Panc1 (cell line): ENCODE results near the gene AIG1. TPM values are rescaled to one million over a fixed set of nuclear protein-coding genes. Genes with fewer than 3 reads are reported as not detected.

ENCODE experiments used
- ATAC-seq: fragments of 200-7000 bp; cut with Tn5 transposase; 2 replicates; pipeline ENCODE4 v1.9.1; 2020; ENCODE audit warnings: mild to moderate bottlenecking, moderate library complexity
- BruUV-seq: library from RNA; stranded (reverse); fragments of 400-500 nt; replicated peaks from 2 replicates; lab custom pipeline; 2021; lab: Mats Ljungman, UMichigan
- CTCF ChIA-PET: fragments of 300-600 bp; sonication (Branson Sonifier 250); formaldehyde crosslinking; loops from one replicate; lab custom pipeline; 2022; ENCODE audit warnings: antibody characterized with exemption; lab: Charles Lee
- POLR2A ChIA-PET: fragments of 300-600 bp; sonication (Branson Sonifier 250); formaldehyde crosslinking; loops from one replicate; lab custom pipeline; 2022; ENCODE audit warnings: antibody characterized with exemption; lab: Charles Lee
- DNase-seq: peaks from one replicate; pipeline ENCODE4 v3.0.0-alpha.2; 2010; ENCODE audit warnings: low read depth, low spot score
- H3K27ac ChIP-seq: 2 replicates; pipeline ENCODE4 v1.5.1; 2011; ENCODE audit warnings: mild to moderate bottlenecking, low read length, inconsistent platforms
- H3K27me3 ChIP-seq: fragments of 200-500 bp; sonication (Bioruptor generic); 2 replicates; pipeline ENCODE4 v1.6.0; 2014; ENCODE audit warnings: low read length, inconsistent platforms; ENCODE audit not compliant: control insufficient read depth, insufficient read depth
- H3K36me3 ChIP-seq: fragments of 200-500 bp; sonication (Bioruptor generic); 2 replicates; pipeline ENCODE4 v1.5.1; 2014; ENCODE audit warnings: inconsistent platforms, mild to moderate bottlenecking, low read length, moderate library complexity; ENCODE audit not compliant: control insufficient read depth, insufficient read depth
- H3K4me1 ChIP-seq: 2 replicates; pipeline ENCODE4 v1.5.1; 2011; ENCODE audit warnings: inconsistent platforms, mild to moderate bottlenecking, low read length, moderate library complexity; ENCODE audit not compliant: control insufficient read depth, insufficient read depth
- H3K4me3 ChIP-seq, 2 experiments: 2 replicates each; pipeline ENCODE4 v1.5.1; 2011 to 2012; ENCODE audit warnings: low read depth in 2 of 2, low read length in 2 of 2, mild to moderate bottlenecking in 2 of 2, inconsistent platforms in 1 of 2, moderate library complexity in 1 of 2
- H3K9me3 ChIP-seq: fragments of 200-500 bp; sonication (Bioruptor generic); 2 replicates; pipeline ENCODE4 v1.5.1; 2014; ENCODE audit warnings: low read depth, mild to moderate bottlenecking, inconsistent platforms, low read length, moderate library complexity; ENCODE audit not compliant: control insufficient read depth, insufficient read depth
- CTCF ChIP-seq: fragments of 450-650 bp; IDR thresholded peaks from 2 replicates; pipeline ENCODE4 v1.5.1; 2017; ENCODE audit warnings: mild to moderate bottlenecking
- POLR2AphosphoS5 ChIP-seq: IDR thresholded peaks from 2 replicates; pipeline ENCODE4 v1.6.1; 2012; ENCODE audit warnings: mild to moderate bottlenecking, low read depth, low read length, moderate library complexity
- REST ChIP-seq, 2 experiments: IDR thresholded peaks; 2 replicates each; pipeline ENCODE4 v1.6.1; 2011 to 2012; ENCODE audit warnings: low read depth in 2 of 2, control low read depth in 1 of 2, low read length in 1 of 2, mild to moderate bottlenecking in 1 of 2, moderate library complexity in 1 of 2; ENCODE audit not compliant: insufficient read depth in 1 of 2
- SIN3A ChIP-seq: IDR thresholded peaks from 2 replicates; pipeline ENCODE4 v1.6.1; 2012; ENCODE audit warnings: low read depth, mild to moderate bottlenecking, low read length, moderate library complexity, borderline replicate concordance; ENCODE audit not compliant: insufficient read depth
- TCF7L2 ChIP-seq: IDR thresholded peaks from 2 replicates; pipeline ENCODE4 v1.6.1; 2011; ENCODE audit warnings: mild to moderate bottlenecking, low read depth, low read length, inconsistent platforms
- in situ Hi-C: cut with HindIII; loops from 2 replicates; pipeline ENCODE4 v1.10.0; 2016; ENCODE audit warnings: low sequenced_read_pairs, low pct_unique_long_range_greater_than_20kb
- intact Hi-C: fragments of 100-400 bp; cut with micrococcal nuclease; formaldehyde crosslinking; loops from one replicate; pipeline ENCODE4 v1.10.0; 2022; ENCODE audit not compliant: unreplicated experiment
- total RNA-seq: library from RNA; stranded (reverse); gene quantifications from one replicate; pipeline ENCODE4 v1.2.1, GENCODE V29; 2021; ENCODE audit not compliant: unreplicated experiment

AIG1 gene
- total RNA-seq, 1 experiment from 2014 or later: 23.9 TPM

GRCh38 chr6:143107911-143108761, 47.4 kb downstream of the AIG1 start:
- Histone ChIP-seq H3K36me3 (no peaks in the 10 kb centered on the region), H3K27me3 (no peaks in the 10 kb centered on the region), H3K4me3 (no peak overlapping the region), H3K9me3 (no peaks in the 10 kb centered on the region), H3K27ac (no peak overlapping the region), H3K4me1 (no peaks in the 10 kb centered on the region)
- ATAC-seq: no peak
- ChIA-PET CTCF (no interaction called here), POLR2A (no interaction called here)
- DNase-seq: no peak
- no TSS peak for BruUV-seq
- intact Hi-C loops (no loop called here), in situ Hi-C loops (no loop called here)
- TF ChIP-seq POLR2AphosphoS5: no peak
- no peak for TF ChIP-seq SIN3A
- TF ChIP-seq REST (IDR thresholded peaks at IDR 0.05; ENCODE audit: insufficient read depth in 1 of 2, low read depth in 2 of 2, low read length in 1 of 2): no peak

- H3K36me3 ChIP-seq: no peaks in the 10 kb centered on the region
- DNase-seq (no peak), ATAC-seq (no peak)
- BruUV-seq: no TSS peak
- H3K9me3 ChIP-seq: no peaks in the 10 kb centered on the region
- CTCF ChIA-PET: no interaction called here
- POLR2A ChIA-PET: no interaction called here
- no peaks in the 10 kb centered on the region for H3K27me3 ChIP-seq
- intact Hi-C loops (no loop called here), in situ Hi-C loops (no loop called here)
- no peak overlapping the region for H3K27ac ChIP-seq
- no peak for TF ChIP-seq CTCF
- TF ChIP-seq REST (IDR thresholded peaks at IDR 0.05; ENCODE audit: insufficient read depth in 1 of 2, low read depth in 2 of 2, low read length in 1 of 2): no peak
- TF ChIP-seq POLR2AphosphoS5: no peak
- no peak for TF ChIP-seq SIN3A
- TF ChIP-seq TCF7L2: no peak
- H3K4me1 ChIP-seq: no peaks in the 10 kb centered on the region
- H3K4me3 ChIP-seq: no peak overlapping the region
Measured at GRCh38 chr6:143109196-143109595, 48.5 kb downstream of the AIG1 start.
